ENCODE data around the gene SH2D3C. TPM values are rescaled to one million over a fixed set of nuclear protein-coding genes. Genes with fewer than 3 reads are reported as not detected.

Gene SH2D3C
- 10 to 100 TPM; 12.1 to 15.1 (median 12.6) TPM for polyA plus RNA-seq (ENCODE audit: insufficient read length in 3 of 3)

DNA sequence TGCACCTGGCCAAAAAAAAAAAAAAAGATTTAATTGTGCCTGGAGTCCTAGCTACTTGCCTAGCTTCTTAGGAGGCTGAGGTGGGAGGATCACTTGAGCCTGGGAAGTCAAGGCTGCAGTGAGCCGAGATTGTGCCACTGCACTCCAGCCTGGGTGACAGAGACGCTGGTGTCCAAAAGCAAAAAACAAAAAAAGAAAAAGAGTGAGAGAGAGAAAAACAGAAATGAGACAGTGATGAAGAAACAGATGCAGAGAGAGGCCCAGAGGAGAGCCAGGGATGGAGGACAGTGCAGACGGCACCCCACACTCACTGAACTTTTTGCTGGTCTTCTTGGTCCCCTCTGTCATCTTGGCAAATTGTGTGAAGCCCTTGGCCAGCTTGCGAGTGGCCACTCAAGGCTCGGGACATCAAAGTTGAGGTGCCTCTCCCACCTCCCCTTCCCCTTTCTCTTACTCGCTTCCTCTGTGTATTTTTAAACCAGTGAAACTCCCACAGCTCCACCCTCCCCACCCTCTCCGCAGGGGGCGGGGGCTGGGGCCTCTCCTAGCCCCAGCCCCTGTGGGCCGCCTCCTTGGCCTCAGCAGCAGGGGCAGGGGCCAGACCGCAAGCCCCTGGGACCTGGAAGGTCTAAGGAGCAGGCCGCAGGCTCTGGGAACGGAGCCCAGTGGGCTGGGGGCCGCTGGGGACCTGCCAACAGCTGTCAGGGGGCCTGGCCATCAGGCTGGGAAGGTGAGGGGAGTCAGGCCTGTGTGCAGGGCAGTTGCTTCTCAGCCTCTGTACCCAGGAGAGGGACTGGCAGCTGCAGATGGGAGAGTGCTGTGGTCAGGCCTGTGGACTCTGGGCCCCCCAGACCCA, at the start of gene SH2D3C:
TSS of gene SH2D3C (minus strand) at position 387 of the 856 bp plus-strand sequence. CDS start at position 348, 39 bp downstream.
- no peak for DNase-seq (ENCODE audit: low read depth in 3 of 3, low spot score in 2 of 3)

DNA sequence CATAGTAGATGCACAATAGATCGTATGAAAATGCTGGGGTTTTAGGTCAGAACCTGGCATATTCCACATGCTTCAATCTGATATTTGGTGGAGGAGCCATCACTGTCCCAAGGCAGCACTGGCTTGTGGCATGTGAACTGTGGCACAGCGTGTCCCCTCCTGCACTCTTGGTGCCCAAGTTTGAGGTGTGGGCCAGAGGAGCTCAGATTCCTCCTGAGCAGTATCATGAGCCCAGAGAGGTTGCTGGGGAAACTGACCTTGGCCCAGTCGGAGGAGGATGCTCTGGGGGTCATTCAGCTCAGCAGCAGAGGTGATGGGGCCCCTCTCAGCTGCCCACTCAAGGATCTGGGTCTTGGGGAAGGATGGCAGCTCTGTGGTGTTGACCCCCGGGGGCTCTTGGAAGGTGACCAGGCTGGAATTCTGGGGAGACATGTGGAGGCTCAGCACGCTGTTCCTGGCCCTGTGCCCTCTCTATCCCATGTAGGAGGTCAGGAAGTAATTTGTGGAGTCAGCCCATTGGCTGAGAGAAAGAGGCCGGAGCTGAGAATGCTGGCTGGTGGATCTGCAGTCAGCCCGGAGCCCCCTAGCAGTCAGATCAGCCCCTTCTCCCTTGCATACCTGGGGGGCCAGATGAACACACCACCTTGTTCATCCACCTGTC, 47.9 kb upstream of the SH2D3C start:
- no peak for DNase-seq (ENCODE audit: low read depth in 3 of 3, low spot score in 2 of 3)

DNA sequence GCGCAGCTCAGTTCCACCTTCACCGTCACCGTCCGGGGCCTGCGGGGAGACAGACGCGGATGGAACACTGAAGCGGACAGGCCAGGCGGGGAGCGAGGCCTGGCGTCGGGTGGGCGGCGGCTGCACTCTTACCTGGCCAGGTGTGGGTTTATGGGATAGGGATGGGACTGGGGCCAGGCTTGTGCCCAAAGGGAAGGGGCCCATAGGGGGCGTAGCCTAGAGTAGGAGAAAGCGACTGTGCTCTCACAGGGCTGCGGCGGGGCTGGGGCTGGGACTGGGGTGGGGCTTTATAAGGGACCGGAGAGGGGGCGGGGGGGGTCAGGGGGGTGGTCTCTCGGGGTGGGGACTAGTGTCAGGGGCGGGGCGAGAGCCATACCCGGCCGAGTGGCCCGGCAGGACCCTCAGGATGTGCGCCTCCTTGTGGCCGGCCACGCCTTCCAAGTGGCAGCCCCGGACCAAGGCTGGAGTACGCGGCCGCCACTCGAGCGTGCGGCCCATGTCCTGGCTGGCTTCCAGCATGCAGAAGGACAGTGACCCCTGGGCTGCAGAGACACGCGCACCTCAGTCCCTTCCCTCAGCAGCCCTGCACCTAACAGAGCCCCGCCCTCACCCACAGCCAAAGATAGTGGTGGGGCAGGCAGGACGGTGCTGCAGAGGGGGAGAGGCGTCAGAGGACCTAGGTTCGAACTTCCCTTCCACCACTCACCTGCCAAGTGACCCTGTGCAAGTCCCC, 47.0 kb upstream of the SH2D3C start:
- DNase-seq (ENCODE audit: low read depth in 3 of 3, low spot score in 2 of 3), result no peak

DNA sequence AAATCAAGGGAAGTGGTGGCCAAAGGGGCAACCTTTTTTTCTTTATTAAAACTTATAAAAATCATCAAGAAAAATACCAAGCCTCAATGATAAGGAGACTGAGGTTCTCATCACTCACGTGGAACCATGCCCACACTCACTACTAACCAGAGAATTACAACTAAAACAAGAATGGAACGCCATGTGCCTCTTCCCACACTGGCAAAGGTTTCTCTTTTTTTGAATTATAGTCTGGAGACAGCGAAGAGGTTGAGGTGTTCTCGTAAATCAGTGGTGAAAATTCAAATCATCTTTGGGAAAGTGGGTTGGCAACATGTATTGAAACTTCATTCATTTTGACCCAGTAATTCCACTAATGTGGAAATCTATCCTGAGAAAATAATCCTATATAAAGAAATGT, 43.6 kb upstream of the SH2D3C start:
- no peak for DNase-seq (ENCODE audit: low read depth in 3 of 3, low spot score in 2 of 3)

- no peak for DNase-seq (ENCODE audit: low read depth in 3 of 3, low spot score in 2 of 3)
These were observed 40.1 kb upstream of the SH2D3C start for GRCh38 chr9:127818574-127818973.

GRCh38 chr9:127817881-127818434, 39.5 kb upstream of the SH2D3C start:
- no peak for DNase-seq (ENCODE audit: low read depth in 3 of 3, low spot score in 2 of 3)

DNA sequence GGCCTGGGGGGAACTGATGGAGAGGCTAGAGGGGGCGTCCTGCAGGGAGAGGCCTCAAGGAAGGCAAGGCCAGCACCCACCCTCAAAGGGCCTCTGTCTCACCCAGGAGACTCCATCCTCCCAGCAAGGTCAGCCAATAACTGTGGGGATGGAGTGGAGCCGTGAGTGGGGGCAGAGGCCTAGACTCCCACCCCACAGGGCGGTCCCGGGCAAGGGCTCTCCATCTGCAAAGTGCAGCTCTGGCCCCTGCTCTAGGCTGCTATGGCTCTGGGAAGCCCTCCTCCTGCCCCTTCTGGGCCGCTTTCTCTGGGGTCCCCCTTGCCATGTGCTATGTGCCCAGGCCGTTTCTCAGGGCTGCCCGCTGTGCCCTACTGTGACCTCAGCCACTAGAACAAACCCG, 38.3 kb upstream of the SH2D3C start:
- no peak for DNase-seq (ENCODE audit: low read depth in 3 of 3, low spot score in 2 of 3)

GRCh38 chr9:127816362-127816725, 37.9 kb upstream of the SH2D3C start:
- DNase-seq (ENCODE audit: low read depth in 3 of 3, low spot score in 2 of 3), result no peak

DNA sequence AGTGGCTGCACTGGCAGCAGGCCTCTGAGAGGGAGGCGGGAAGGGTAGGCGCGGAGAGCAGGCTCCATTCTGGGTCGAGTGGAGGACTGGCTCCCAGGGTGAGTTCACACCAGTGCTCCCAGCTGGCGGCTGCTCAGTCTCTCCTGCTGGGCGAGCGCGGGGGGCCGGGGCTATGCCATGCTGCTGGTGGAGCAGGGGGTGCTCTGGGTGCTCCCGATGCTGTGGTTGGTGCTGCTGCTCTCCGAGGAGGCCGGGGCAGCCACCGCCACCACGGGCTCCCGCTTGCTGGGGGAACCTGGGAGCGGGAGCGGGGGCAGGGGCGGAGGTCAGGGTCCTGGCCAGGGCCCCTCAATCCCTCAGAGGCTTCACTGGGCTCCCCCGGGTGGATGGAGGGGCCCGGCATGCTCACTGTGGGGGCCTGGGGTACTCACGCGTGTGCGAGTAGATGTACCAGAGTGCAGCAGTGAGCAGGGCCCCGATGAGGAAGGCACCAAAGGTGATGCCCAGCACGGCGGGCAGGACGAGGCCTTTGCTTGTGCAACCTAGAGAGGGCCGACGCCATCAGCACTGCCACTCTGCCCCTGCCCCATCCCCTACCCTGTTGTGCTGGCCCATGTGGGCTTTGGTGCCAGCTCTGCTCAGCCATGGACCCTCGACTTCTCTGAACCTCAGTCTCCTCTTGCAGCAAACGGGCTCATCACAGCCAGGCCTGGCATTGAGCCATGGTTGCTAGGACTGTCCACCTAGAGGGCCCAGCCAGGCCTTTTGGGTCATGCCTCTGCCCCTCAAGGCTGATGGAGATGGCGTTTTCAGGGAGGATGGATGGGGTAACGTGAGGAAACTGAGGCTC, 37.3 kb upstream of the SH2D3C start:
- DNase-seq (ENCODE audit: low read depth in 3 of 3, low spot score in 2 of 3), result no peak

DNA sequence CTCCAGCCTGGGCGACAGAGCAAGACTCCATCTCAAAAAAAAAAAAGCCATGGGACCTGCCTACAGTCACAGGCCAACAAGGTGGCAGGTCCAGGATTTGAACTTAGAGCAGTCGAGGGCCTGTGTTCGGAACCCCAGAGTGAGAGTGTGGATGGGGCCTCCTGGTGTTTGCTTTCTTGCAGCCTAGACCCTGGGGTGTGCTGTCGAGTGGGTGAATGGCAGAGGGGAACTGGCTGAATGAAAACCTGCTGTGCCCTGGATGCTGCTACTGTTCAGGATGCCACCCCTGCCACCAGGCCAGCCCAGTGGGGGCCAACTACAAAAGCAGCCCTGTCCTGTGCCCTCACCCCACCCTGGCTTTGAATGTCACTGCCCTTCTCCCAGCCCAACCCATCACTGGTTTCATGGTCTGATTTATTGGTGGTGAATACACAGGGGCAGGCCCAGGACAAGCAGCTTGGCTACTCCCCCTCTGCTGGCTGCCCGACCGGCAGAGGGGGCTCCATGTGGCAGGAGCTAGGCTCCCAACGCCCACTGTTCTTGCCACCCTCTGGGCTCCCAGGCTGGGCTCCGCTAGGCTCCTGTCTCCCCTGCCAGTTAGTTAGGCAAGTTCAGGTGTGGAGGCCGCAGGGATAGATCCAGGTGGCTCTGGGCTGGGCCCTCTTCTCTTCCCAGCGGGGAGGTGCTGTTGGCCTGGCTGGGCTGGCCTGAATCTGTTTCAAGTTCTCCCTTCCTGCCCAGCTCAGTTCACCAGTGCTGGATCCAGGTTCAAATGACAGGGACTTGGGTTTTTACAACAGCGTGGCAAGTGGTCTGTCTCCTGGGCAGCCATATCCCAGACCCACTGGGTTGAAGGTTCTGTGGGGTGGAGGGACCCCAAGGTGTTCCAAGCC, 36.4 kb upstream of the SH2D3C start:
- DNase-seq (ENCODE audit: low read depth in 3 of 3, low spot score in 2 of 3), result no peak

- no peak for DNase-seq (ENCODE audit: low read depth in 3 of 3, low spot score in 2 of 3)
These were observed 35.3 kb upstream of the SH2D3C start for GRCh38 chr9:127813686-127814226.

DNA sequence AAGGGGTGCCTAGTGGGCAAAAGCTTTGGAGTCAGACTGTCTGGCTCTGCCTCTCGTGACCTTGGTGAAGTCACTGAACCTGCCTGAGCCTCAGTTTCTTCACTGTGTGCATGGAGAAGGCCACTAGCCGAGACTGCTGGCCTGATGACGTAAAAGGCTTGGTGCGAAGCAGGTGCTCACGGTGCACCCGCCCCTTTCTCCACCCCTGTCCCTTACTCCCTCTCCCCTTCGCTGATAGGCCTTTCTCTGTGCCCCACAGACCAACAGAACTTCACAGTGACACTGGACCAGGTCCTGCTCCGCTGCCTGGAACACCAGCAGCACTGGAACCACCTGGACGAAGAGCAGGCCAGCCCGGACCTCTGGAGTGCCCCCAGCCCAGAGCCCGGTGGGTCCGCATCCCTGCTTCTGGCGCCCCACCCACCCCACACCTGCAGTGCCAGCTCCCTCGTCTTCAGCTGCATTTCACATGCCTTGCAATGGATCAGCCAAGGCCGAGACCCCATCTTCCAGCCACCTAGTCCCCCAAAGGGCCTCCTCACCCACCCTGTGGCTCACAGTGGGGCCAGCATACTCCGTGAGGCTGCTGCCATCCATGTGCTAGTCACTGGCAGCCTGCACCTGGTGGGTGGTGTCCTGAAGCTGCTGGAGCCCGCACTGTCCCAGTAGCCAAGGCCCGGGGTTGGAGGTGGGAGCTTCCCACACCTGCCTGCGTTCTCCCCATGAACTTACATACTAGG, 34.6 kb upstream of the SH2D3C start:
- no peak for DNase-seq (ENCODE audit: low read depth in 3 of 3, low spot score in 2 of 3)

- no peak for DNase-seq (ENCODE audit: low read depth in 3 of 3, low spot score in 2 of 3)
These were observed 33.5 kb upstream of the SH2D3C start for GRCh38 chr9:127812011-127812410.

- no peak for DNase-seq (ENCODE audit: low read depth in 3 of 3, low spot score in 2 of 3)
These were observed 32.1 kb upstream of the SH2D3C start for GRCh38 chr9:127810378-127811187.

DNA sequence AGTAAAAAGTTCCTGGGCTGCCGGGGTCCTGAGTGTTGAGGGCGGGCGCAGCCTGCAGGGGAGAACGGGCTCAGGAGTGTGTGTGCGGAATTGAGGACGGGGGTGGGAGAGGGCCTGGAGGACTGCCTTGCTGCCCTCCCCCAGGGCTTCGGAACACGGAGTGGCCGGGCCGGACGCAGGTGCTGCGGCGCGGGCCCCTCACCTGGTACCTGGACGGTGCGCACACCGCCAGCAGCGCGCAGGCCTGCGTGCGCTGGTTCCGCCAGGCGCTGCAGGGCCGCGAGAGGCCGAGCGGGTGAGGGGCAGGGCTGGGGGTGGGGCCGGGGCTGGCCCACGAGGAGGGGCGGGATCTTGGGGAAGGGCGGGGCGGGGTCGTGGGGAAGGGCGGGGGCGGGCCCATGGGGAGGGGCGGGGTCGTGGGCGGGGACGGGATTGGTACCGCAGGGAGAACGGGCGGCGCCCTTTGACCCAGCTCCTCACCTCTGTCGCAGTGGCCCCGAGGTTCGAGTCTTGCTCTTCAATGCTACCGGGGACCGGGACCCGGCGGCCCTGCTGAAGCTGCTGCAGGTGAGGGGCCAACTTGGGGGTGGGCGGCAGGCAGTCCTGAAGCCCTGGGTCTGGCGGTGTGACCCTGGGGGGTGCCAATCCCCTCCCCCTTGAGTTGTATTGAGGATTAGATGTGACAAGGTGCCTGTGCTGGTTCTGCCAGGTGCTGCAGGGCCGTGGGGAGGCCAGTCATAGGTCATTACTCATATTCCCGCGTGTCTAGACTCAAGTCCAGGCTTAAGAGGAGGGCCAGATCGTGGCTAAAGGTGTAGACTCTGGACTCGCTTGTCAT, 31.3 kb upstream of the SH2D3C start:
- DNase-seq (ENCODE audit: low read depth in 3 of 3, low spot score in 2 of 3), result no peak

DNA sequence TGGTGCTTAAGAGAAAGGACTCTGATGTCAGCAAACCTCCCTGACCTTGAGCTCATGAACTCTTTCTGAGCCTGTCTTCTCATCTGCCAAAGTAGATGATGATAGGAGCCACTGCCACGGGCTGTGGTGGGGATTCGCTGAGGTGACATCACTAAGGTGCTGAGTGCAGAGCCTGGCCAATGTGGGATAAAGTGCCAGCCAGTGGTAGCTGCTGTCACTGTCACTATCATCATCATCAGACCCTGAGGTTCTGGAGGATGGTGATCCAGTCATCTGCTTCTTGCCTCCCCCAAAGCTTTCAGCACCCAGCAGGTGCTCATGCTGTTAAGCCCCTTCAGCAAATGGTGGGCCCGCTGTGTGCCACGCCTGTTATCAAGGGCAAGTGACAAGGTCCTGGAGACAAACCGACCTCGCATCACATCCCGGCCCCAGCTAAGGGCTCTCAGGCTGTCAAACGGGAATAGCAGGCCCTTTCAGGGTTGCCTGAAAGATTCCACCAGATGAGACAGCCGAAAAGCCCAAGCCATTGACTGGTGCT, 30.6 kb upstream of the SH2D3C start:
- DNase-seq (ENCODE audit: low read depth in 3 of 3, low spot score in 2 of 3), result no peak

All from right renal cortex interstitium (tissue), 3 donors.